HS-5 (cell line): ENCODE results near the gene STX10.

Experiments used
- DNase-seq: peaks from one replicate; pipeline ENCODE4 v3.0.0-alpha.2; 2012; ENCODE audit warnings: low read depth

The STX10 gene

DNA sequence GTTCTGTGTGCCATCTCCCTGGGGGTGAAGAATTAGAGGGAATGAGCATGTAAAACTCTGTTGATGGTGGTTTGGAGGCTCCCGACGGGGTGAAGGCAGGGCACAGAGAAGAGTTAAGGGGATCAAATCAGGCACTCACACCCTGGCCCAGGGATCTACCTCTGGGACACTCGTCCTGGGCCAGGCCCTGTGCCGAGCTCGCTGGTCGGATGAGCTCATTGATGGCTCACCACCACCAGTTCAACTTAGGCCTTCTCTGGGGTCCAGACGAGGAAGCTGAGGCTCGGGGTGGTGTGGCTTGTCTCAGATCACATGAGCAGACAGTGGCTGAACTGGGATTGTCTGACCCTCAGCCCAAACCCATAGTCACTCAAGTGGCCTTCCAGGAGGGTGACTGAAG, 30.5 kb downstream of the STX10 start:
- DNase-seq: no peak

DNA sequence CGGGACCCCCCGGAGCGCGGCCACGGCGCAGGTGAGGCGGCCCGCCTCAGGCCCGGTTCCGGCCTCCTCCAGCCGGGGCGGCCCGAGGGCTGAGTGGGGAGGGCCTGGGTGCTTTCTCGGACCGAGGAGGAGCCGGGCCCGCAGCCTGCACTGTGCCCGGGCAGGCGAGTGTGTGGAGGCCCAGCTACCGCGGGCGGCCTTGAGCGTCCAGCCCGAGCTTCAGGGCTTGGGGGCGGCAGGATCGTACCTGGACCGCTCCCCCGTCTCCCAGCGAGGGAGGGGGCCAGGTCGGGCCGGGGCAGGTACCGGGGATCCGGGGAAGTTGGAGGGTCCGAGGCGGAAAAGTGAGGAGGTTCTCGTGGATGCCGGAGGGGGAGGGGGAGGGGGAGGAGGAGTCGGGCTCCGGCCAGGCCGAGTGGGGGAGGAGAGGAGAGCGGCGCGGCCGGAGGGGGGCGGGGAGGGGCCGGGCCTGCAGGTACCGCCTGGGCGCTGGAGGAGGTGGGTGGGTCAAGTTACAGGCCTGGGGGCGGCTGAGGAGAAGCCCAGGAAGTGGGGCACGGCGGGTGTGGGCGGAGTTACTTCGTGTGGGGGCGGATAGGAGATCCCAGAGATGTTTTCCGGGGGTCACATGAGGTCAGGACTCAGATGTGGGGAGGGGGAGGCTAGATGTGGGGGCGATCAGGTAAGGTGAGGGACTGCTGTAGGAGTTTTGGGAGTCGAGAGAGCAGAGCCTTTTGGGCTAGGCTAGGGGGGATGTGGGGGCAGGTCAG, 31.6 kb downstream of the STX10 start:
- DNase-seq: no peak

DNA sequence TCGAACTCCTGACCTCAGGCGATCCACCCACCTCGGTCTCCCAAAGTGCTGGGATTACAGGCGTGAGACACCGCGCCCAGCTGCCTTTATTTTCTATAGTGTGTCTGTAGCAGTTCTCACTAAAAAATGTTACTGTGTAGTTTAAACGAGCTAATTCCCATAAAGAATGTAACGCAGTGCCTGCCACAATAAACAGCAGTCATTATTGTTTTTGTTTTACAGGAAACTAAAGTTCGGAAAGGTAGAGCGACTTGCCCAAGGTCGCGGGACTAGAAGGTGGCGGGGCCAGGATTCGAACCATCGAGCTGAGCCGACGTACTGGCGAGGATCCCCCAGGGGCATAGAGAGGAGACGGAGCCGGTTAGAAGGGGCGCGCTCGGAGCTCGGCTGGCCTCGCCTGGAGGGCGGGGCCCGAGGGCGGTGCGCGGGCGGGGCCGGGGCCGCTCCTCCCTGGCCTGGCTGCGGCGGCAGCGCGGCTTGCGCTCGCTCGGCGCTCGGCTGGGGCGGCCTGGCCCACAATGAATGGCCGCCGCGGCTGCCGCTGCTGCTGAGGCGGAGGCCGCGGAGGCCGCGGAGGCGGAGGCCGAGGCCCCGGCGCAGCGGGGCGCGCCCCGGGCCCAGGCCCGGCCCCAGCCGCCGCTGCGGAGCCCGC, 32.3 kb downstream of the STX10 start, which contains the start of gene NACC1:
TSS of gene NACC1 (plus strand) at position 493 of the 652 bp plus-strand sequence. CDS start 16,944 bp downstream, outside the sequence.
- DNase-seq: no peak

DNA sequence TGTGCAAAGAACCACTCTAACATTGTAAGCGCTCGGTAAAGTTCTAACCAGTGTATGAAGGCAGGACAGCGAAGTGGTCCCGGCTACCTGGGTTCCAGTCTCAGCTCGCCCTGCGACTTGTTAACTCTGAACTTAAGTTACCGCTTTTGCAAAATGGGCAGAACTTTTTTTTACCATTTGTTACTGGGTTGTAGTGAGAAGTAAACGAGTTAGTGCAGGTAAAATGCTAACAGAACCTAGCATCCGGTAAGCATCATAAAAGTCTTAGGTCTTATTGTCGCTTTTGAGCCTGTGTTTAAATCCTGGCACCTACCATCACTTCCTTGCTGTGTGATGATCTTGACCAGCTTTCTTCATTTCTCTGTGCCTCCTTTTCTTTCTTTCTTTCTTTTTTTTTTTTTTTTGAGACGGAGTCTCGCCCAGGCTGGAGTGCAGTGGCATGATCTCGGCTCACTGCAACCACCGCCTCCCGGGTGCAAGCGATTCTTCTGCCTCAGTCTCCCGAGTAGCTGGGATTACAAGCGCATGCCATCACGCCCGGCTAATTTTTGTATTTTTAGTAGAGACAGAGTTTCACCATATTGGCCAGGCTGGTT, 32.9 kb downstream of the STX10 start:
- DNase-seq: no peak

DNA sequence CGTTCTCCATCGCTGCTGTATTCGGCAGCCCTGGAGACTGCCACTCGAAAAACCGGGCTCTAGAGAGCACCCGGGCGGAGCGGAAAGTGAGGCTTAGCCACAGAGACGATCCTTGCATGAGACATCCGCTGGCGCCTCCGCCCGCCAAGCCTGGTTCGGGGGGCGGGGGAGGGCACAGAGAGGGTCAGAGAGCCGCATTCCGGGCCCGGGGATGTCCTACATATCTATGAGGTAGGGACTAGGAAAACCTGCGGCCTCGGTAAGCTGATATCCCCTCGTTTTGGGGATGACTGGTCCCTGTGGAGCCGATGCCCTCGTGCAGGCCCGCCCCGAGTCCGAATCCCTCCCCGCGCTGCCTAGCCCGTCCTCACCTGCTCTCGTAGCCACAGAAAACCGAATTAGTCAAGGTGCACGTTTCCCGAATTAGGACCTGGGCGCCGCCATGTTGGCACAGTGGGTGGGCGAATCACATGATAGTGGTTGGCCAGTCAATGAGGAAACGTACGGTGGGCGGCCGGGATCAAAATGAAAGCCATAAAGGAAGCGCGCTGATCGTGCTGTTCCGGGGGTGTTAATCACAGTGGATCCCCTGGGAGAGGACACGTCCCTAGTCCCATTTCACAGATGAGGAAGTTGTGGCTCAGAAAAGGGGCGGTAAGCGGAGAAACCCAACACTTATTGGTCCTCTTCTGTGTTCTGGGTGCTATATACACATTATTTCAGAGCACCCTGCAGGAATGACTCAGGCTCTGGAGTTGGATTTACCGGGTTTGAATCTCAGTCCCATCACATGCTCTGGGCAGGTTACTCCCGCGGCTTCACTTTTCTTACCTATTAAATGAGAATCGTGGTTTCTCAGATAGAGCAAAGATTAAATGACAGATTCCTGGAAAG, 33.6 kb downstream of the STX10 start, which contains the start of gene TRMT1:
TSS of gene TRMT1 (minus strand) at position 459 of the 894 bp plus-strand sequence. CDS start at position 118, 341 bp downstream.
- DNase-seq: peak; percentile 87

DNA sequence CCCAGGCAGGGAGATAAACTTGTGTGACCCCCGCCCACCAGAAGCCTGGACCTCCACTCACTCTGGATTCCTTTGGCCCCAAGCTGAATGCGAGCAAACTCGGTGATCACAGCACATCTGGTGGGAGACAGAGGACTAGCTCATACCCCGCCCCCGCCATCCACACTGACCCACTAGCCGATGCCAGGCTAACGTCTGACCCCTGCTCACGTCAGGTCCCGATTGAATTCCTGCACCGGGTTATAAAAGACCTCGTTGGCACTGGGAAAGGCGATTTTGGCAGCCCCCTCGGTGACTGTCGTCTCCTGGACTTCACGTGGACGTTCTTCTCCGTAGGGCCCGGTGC, 34.3 kb downstream of the STX10 start:
- no peak for DNase-seq

DNA sequence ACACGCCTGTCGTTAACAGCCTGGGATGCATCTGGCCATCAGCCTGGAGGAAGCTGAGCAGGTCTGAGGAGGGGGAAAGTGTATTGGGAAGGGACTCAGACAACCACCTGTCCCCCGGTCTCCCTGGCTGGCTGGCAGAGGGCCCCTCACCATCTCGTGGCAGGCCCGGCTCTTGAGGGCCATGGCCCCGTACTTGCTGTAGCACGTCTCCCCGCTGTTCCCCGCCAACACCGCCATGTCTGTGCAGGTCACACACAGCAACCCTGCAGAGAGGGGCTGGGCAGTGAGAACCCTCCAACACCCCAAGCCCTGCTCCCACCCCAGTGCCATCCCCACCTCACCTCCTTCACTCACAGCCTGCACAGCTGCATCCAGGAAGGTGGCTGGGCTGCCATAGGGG, 37.6 kb downstream of the STX10 start:
- DNase-seq: no peak

DNA sequence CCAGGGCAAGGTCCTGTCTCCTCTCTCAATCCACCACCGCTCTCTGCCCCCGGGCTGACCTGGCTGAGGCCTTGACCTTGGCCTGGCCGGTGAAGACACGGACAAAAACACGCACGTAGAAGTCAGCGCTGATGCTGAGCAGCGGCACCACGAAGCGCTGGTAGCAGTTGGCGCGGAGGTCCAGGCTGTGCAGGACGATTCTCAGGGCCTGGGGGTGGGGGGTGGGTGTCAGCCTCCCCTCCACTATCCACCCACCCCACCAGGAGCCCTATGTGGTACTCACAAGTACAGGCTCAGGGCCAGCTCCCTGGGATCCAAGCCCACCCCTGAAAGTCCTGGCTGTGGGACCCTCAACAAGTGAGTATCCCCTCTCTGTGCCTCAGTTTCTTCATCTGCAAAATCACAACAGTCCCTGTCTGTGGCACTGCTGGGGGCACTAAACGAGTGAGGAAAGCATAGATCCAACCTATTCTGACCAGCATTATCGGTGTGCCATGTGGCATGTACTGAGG, 40.0 kb downstream of the STX10 start:
- DNase-seq: no peak

DNA sequence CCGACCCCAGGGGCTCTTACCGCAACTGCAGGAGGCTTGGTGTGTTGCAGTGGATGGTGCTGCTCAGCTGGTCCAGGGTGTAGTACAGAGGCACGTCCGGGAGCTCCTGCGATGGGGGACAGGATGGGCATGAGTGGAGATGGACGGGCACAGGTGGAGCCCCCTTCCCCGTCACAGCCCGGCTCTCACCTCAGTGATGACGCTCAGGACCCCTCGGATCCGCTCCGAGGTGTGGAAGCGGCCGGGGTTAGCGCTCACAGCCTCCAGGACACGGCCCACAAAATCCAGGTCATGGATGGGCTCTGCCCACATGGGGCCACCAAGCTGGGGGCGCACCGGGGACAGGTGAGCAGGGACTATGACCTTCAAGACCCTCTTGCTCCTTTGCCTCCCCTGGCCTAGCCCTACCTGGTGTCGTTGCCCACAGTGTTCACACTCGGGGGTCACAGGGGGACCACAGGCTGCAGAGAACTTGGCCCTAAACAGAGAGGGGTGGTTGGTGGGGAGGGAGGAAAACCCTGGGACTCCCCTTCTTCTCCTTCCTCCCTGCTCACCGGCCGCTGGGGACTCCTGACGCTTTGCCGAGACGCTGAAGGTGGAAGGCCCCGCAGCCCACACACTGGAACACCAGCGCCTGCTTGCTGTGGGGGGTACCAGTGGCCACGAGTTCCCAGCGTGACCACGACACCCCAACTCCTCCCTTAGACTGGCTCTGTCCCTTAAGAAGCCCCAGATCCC, 40.6 kb downstream of the STX10 start:
- DNase-seq: no peak

DNA sequence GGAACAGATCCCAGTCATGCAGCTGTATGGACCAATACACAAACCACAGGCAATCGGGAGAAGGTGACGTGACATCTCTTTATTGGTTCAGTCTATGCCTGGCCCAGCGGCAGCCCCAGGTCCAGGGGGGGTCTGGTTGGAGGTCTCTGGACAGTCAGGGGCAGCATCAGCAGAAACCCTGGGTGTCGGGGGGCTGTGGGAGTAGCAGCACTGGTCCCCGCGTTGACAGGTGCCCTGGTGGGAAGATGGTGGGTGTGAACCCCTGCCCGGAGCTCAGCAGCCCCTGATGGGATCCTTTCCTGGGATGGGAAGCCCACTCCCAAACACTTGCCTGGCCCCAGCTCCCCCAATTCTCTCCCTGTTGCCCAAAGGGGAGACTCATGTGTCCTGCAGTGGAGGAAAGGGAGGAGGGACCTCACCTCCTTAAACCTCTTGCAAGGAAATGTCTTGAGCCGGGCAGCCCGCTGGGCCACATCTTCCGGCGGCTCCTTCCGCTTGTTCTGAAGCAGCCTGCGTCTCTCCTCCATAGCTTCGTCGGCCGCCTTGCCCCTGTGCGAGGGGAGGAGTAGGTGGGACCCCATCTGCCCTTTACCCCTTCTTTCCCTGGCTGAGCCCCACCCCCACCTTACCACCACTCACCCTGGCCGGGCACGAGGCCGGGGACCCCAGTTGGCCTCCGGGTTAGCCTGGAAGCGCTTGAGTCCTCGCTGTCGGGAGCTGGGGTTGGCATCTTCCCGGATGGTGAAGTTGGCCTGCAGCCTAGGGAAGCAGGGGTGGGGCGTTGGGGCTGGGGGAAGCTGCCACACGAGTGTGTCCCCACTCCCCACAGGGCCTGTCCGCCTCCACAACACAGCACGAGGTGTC, 45.1 kb downstream of the STX10 start:
- no peak for DNase-seq

DNA sequence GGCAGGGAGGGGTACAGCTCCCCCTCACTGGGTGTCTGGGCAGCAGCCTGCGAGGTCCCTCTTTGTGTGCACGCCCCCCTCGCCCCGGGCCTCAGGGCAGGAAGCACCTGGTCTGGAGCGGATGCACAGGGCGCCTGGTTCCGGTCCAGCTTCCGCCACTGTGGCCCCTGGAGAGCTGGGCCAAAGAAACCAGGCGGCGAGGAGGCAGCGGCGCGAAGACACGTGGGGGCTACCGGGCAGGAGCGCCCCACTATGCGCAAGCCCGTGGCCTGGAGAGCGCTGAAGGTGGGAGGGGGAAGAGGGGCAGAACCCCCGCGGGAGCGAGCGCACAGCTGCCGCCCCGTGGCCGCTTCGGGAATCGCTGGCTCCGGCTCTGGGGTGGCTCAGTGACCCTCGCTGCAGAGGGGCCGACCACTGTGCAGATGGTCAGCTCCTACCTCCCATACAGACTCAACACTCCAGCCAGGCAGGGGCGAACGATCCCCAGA, 45.8 kb downstream of the STX10 start:
- no peak for DNase-seq

DNA sequence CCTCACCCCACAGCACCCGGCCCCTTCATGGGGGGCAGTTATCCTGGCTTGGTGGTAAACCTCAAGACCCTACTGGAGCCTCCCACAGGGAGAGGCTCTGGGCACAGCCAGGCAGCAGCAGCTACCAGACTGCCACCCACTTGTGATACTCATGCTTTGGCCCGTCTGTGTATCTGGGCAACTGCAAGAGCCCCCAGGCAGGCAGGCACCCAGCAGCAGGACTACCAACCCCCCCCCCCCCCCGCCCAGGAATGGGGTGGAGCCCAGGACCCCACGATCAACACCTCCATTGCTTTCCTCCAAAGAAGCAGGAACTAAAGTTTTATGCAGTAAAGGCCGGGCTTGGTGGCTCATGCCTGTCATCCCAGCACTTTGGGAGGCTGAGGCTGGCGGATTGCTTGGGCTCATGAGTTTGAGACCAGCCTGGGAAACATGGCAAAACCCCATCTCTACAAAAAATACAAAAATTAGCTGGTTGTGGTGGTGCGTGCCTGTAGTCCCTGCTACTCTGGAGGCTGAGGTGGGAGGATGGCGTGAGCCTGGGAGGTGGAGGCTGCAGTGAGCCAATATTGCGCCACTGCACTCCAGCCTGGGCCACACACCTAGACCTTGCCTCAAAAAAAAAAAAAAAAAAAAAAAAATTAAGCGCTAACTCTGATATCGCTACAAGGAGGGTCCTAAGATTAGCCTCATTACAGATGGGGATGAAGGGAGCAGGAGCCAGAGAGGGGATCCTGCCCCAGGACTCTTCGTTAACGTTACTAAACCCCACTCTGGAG, 46.4 kb downstream of the STX10 start:
- DNase-seq: no peak

DNA sequence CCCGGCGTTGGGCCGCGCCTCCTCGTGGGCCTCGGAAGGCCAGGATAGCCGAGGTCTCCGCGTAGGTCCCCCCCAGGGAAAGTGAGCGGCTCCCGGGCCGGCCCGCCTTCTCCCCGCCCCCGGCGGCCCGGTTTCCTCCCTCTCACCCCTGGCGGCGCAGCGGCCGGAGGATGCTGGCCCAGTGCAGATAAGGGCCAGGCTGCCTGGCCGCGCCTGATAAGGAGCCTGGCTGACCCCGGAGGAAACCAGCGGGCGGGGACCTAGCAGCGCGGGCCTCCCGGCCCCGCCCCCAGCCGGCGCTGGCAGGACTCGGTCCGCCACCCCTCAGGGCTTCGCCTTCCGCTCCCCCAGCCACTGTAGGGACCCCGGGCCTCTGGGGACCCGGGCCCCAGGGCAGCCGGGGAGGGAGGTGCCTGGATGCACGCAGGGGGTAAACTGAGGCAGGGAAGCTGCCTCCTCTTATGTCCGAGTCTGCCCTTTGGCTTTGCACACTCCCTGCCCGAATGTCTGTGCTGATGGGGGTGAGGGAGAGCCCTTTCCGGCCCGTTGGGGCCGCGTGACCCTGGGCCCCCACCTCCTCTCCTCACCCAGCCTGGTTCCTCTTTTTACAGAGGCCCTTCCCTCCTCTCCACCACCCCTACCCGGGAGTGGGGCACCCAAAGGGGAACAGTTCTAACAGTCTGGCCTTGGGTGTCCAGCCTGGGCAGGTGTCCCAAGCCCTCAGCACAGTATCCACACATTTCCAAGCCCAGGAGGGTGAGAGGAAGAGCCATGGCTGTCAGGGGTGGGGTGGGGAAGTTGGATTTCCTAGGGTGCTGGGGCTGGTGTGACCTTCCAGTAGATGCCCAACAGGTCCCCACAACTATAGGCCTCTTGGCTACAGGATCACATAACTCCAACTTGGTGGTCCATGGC, 47.3 kb downstream of the STX10 start, which contains the start of gene LYL1:
TSS of gene LYL1 (minus strand) at position 193 of the 915 bp plus-strand sequence. CDS start 1,687 bp downstream, outside the sequence.
- DNase-seq: no peak

DNA sequence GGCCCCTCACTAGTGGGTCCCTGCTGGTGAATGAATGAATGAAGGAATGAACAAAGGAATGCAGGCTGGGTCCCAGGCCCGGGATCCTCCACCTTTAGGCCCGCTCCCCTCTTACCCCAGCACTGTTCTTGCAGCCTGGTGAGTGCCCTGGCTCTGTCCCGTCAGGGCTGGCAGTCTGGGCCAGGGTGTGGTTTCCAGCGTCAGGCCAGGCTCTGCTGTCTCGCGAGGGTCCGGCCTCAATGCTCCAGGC, 47.8 kb downstream of the STX10 start:
- no peak for DNase-seq

DNA sequence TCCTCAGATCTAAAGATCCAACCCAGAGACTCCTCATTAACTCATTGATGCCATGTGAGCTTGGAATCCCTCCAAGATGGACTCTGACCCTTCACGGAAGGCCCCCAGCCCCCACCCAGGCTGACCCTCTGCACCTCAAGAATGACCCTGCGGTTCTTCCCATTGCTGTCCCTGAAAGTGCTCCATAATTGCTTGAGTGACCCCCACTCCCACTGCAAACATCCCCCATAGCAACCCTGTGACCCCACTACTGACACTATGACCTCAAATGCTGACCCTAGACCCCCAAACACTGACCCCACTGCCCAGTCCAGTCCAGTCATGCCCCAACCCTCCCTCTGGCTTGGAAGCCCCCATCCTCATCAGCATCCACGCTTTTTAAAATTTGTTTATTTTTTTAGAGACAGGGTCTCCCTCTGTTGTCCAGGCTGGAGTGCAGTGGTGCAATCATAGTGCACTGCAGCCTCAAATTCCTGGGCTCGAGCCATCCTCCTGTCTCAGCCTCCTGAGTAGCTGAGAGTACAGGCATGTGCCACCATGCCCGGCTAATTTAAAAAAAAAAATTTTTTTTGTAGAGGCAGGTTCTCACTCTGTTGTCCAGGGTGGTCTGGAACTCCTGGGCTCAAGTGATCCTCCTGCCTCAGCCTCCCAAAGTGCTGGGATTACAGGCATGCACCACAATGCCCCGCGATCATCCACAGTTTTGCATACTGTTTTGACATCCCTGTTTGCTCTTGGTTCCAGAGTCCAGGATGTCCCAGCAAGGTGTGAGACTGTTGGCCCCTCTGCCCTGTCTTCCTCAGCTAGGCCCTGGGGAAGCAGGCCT, 48.4 kb downstream of the STX10 start:
- no peak for DNase-seq

DNA sequence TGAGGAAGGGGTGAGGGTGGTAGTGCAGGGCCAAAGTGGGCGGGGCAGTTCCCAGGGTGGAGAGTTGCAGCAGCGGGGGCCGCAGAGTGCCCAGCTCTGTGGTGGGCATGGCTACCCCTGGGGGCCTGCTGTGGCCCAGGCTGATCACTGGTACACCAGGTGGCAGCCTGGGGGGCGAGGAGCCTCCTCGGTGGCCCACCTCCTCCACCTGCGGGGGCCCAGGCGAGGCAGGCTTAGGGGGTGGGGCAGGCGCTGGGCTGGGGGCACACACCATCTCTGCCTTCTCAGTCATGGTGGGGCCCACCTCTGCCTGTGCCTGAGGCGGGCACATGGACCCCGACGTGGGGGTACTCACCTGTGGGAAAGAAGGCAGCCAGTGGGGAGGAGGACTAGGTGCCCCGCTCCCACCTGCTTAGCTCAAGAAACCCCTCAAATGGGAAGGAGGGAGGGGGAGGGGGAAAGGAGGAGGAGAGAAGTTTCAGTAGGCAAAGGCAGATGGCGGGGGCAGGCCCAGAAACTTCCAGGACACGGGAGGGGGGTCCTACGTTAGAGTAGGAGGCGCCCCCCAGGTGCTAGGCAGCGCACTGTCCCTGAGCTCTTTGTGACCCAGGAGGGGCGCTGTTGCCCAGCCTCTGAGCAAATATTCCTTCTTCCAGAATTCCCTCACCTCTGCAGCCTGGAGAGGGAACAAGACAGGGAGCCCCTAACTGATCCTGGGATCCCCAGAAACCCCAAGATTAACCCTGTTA, 49.2 kb downstream of the STX10 start:
- no peak for DNase-seq
